ENCODE results near the gene KANK3.

The KANK3 gene

DNA sequence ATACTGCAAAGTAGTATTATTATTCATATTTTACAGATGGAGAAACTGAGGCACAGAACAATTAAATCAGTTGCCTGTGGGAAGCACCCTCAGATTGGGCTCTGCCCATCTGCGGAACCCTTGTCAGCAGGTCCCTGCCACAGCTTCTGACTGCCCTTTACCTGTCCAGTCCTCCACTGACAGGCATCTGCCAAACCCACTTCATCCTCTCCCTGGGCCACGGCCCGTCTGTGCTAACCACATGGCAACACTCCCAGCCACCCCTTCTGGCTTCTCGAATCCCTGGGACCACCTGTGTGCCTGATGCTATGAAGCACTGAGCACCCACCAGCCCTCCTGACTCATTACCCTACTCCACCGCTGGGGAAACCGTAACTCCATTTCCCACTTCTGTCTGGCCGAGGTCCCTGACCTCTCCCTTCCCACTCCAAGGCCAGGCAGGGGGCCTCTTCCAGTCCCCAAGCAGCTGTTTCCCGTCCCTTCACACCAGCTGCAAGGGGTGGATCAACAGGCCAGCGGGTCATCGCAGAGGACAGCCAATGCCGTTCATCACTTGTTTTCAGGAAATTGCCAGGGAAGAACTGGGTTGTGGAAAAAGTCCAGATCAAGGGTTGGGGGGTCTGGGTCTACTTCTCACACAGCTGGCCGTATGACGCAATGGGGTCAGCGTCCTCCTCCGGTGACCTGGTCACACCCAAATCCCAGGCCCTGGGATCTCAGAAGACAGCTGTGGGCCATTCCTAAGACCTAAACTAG lies 2.5 kb downstream of the KANK3 start:
- no peak for FAIRE-seq
- DNase-seq (ENCODE audit: insufficient read length, low spot score), result no peak

- no peak for DNase-seq (ENCODE audit: insufficient read length, low spot score)
- no peak for FAIRE-seq
Measured at GRCh38 chr19:8338835-8339234, 4.2 kb downstream of the KANK3 start.

DNA sequence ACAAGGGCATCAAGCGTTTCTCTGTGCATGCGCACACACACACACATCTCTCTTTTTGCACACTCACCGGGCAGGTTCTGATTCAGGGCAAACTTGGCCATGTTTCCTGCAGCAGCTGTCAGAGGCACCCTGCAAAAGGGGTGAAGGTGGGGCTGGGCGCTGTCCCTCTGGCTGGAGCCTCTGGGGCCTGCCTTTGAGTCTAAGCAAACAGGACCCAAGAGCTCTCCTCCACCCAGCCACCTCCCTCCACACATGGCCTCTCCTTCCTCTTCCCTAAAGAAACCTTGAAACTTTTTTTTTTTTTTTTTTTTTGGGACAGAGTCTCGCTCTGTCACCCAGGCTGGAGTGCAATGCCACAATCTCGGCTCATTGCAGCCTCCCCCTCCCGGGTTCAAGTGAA lies 5.3 kb downstream of the KANK3 start:
- DNase-seq (ENCODE audit: insufficient read length, low spot score) (no peak), FAIRE-seq (no peak)

DNA sequence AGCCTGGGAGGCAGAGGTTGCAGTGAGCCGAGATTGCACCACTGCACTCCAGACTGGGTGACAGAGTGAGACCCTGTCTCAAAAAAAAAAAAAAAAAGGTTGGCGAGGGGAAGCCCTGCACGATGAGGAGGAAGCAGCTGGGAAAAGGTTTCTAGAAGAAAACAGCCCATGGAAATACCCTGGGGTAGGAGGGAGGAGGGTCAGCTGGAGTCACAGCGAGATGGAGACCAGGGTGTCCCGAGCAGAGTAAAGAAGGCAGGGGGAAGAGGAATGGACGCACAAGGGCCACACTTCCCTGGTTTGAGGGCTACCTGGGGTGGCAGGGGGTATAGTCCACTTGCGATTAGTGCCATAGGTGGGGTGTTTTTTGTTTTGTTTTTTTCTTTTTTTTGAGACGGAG lies 6.4 kb downstream of the KANK3 start:
- DNase-seq (ENCODE audit: insufficient read length, low spot score), result no peak
- no peak for FAIRE-seq

- FAIRE-seq (no peak), DNase-seq (ENCODE audit: insufficient read length, low spot score) (no peak)
Measured at GRCh38 chr19:8336072-8336569, 6.9 kb downstream of the KANK3 start.

- FAIRE-seq (no peak), DNase-seq (ENCODE audit: insufficient read length, low spot score) (no peak)
Measured at GRCh38 chr19:8335343-8336071, 7.6 kb downstream of the KANK3 start.

DNA sequence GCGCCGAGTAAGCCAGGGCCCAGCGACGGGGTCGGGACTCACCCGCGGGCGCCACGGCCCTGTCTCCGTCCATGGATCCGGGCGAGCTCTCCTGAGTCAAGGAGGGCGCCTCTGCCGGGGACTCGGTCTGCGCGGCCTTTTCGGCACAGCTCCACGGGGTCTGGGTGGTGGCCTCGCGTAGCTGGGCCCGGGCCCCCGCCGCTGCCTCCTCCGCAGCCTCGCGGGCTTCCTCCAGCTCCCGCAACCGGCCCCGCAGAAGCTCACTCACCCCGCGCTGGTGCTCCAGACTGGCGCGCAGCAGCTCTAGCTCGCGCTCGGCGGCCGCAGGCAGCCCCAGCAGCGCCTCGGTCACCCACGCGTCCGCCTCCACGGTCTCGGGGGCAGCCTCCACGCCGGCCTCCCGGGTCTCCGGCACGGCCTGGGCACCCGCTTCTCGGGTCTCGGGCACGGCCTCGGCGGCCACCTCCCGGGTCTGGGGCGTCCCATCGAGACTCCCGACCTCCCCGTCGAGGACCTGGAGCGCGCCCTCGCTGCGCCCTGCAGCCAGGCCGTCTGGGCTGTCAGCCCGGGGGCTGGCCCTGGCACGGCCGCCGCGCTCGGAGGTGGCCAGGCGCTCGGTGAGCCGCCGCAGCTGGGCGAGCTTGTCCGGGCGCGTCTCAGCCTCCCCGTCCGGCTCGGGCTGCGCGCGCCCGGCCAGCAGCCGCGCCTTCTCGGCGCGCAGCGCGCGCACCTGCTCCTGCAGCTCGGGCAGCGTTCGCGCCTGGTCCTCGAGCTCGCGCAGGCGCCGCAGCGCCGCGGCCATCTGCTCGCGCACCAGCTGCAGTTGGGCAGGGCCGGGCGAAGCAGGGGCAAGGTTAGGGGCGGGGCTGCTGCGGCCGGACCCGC lies 8.4 kb downstream of the KANK3 start:
- FAIRE-seq, result no peak
- DNase-seq (ENCODE audit: insufficient read length, low spot score), result peak; percentile 75

GRCh38 chr19:8333767-8334457 lies 9.2 kb downstream of the KANK3 start:
- no peak for DNase-seq (ENCODE audit: insufficient read length, low spot score)
- FAIRE-seq, result no peak

GRCh38 chr19:8332976-8333766 lies 9.9 kb downstream of the KANK3 start:
- DNase-seq (ENCODE audit: insufficient read length, low spot score) (no peak), FAIRE-seq (no peak)

DNA sequence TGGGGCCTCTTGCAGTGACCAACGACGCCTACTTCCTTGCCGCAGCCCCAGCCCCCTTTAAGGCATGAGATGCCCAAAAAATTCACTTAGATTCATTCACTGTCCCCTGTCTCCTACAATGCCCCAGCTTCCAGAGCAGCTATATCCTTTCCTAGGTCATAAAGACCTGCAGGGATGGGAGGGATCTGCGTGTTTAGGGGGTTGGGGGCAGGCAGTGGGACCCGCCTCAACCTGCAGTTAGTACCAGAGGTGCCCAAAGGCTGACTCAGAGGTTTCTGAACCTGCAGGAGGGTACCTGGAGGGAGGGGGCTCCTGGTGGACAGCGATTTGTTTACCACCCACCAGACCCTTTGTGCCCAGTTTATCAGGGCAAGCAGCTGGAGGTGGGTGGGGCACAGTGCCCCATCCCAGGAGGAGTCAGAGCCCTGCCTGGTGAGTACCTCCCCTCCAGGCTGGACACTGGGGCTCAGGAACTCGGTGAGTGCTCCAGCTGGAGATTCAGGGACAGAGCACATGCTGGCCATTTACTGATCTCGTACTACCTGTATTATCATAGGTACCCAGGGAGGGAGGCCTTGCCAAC lies 11.7 kb downstream of the KANK3 start:
- FAIRE-seq, result no peak
- DNase-seq (ENCODE audit: insufficient read length, low spot score), result no peak

GRCh38 chr19:8329996-8330395 lies 13.1 kb downstream of the KANK3 start:
- FAIRE-seq, result no peak

DNA sequence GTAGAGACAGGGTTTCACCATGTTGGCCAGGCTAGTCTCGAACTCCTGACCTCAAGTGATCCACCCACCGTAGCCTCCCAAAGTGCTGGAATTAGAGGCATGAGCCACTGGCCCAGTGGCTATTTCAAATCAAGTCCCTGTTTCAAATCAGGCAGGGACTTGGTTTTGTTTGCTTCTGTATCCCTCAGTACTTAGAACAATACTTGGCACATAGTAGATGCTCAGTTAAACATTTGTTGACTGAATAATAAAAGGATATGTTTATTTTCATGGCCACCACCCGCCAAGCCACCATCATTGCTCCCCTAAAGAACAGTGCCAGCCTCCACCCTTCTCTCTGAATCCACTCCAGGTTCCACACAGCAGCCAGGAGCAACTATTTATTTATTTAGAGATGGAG lies 17.6 kb downstream of the KANK3 start:
- FAIRE-seq, result no peak
- no peak for DNase-seq (ENCODE audit: insufficient read length, low spot score)

More at GRCh38 chr19:8329996-8330395, 13.1 kb downstream of the KANK3 start:
- DNase-seq (ENCODE audit: insufficient read length, low spot score), result no peak

GRCh38 chr19:8324186-8325050 lies 18.6 kb downstream of the KANK3 start:
- FAIRE-seq (no peak), DNase-seq (ENCODE audit: insufficient read length, low spot score) (no peak)

DNA sequence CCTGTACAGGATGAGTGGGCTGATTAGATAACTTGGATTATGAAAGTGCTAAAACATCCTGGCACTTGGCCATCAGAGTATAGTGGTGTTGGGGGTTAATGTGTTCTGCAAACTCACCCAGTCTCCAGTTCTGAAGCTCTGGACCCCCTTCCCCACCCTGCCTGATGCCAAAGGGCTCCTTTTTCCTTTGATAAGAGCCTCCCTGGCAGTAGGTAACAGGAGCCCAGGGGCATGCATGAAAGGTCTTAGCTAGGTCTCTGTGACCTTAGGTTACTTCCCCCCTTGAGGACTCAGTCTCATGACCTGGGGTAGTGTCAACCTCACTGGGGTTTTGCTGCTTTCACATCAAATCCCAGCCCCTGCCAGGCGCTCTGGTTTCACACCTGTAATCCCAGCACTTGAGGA lies 19.3 kb downstream of the KANK3 start:
- no peak for DNase-seq (ENCODE audit: insufficient read length, low spot score)
- no peak for FAIRE-seq

DNA sequence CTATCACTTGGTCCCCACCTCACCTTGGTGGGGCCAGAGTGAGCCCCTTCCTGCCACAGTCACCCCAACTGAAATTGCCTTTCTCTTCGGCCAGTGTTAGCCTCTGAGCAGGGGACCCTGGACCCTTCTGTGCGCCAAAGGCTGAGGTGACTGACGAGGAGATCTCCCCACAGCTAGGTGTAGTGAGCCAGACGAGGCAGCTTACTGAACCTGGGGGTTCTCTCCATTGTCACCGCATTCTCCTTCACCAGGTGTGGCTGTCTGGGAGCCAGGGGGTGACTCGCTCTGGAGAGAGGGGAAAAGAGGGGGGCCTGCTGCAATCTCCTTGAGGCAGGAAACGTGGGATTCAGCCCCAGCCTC lies 20.4 kb downstream of the KANK3 start:
- FAIRE-seq (no peak), DNase-seq (ENCODE audit: insufficient read length, low spot score) (no peak)

DNA sequence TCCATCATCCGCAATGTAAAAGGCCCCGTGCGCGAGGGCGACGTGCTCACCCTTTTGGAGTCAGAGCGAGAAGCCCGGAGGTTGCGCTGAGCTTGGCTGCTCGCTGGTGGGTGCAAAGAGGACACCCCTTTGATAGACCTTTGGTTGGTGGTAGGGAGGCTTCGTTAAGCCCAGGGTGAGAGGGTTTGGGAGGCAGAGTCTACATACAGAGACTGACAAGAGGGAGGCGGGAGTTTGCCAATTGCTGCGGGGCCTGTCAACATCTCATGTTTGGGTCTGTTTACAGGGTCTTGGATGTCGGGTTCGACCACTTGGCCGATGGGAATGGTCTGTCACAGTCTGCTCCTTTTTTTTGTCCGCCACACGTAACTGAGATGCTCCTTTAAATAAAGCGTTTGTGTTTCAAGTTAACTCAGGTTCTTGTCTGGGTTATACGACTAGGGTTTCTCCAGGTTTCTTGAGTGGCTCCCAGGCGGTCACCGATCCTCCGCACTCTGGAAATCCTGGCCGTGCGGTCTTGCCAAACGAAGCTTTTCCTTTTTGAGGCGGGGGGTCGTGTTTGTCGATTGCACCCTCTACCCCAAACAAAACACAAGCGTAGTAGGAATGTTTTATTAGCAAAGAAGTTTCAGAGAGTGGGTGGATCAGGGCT lies 20.9 kb downstream of the KANK3 start:
- FAIRE-seq (no peak), DNase-seq (ENCODE audit: insufficient read length, low spot score) (no peak)

GRCh38 chr19:8321067-8321985 lies 21.7 kb downstream of the KANK3 start, which contains the start of the genes NDUFA7 and RPS28:
NDUFA7 (minus strand) TSS chr19:8321375; CDS start chr19:8321358, 17 bp downstream.
RPS28 (plus strand) TSS chr19:8321496; CDS start chr19:8321531, 35 bp downstream.
- DNase-seq (ENCODE audit: insufficient read length, low spot score) (peak; percentile 90), FAIRE-seq (peak; percentile 92)

Data from GM19239 (cell line).